ENCODE measurements around the gene AACS. TPM values are rescaled to one million over a fixed set of nuclear protein-coding genes. Genes with fewer than 3 reads are reported as not detected.

AACS gene
- total and polyA plus RNA-seq, 4 donors, result 6.6 to 27.4 (median 12.1) TPM

GRCh38 chr12:125152463-125152862 lies 87.2 kb downstream of the AACS start:
- WGBS, 2 donors, result 77 to 84% methylated on average over 7 of the region's 7 CpGs
- intact Hi-C loops (cut with DNase I), result no loop called here
- no peak for ATAC-seq (ENCODE audit: low FRiP score)
- Histone ChIP-seq H3K4me3 (ENCODE audit: low read length in 2 of 2) (no peak overlapping the region), H3K4me1 (ENCODE audit: control insufficient read depth in 1 of 2, insufficient read depth in 2 of 2, low read length in 2 of 2) (no peaks in the 10 kb centered on the region), H3K27me3 (ENCODE audit: control insufficient read depth in 1 of 2, insufficient read depth in 2 of 2, low read length in 1 of 2) (no peaks in the 10 kb centered on the region), H3K9me3 (ENCODE audit: control insufficient read depth, low read length) (peaks cover 2% of the 10 kb centered on the region), H3K36me3 (ENCODE audit: control insufficient read depth in 1 of 2, insufficient read depth in 2 of 2, low read length in 1 of 2) (no peaks in the 10 kb centered on the region), H3K27ac (ENCODE audit: low read depth in 1 of 2, low read length in 2 of 2) (no peak overlapping the region)
- no peak for DNase-seq

GRCh38 chr12:125155366-125155765 lies 90.1 kb downstream of the AACS start:
- H3K4me1 ChIP-seq (ENCODE audit: control insufficient read depth in 1 of 2, insufficient read depth in 2 of 2, low read length in 2 of 2), result no peaks in the 10 kb centered on the region
- ATAC-seq (ENCODE audit: low FRiP score) (no peak), DNase-seq (no peak)
- intact Hi-C loops (cut with DNase I), result no loop called here
- no peaks in the 10 kb centered on the region for H3K36me3 ChIP-seq (ENCODE audit: control insufficient read depth in 1 of 2, insufficient read depth in 2 of 2, low read length in 1 of 2)
- H3K4me3 ChIP-seq (ENCODE audit: low read length in 2 of 2), result no peak overlapping the region
- H3K27ac ChIP-seq (ENCODE audit: low read depth in 1 of 2, low read length in 2 of 2), result no peak overlapping the region
- peaks cover 2% of the 10 kb centered on the region for H3K9me3 ChIP-seq (ENCODE audit: control insufficient read depth, low read length)
- WGBS, 2 donors, result 35% methylated on average over 6 of the region's 6 CpGs
- H3K27me3 ChIP-seq (ENCODE audit: control insufficient read depth in 1 of 2, insufficient read depth in 2 of 2, low read length in 1 of 2), result no peaks in the 10 kb centered on the region

DNA sequence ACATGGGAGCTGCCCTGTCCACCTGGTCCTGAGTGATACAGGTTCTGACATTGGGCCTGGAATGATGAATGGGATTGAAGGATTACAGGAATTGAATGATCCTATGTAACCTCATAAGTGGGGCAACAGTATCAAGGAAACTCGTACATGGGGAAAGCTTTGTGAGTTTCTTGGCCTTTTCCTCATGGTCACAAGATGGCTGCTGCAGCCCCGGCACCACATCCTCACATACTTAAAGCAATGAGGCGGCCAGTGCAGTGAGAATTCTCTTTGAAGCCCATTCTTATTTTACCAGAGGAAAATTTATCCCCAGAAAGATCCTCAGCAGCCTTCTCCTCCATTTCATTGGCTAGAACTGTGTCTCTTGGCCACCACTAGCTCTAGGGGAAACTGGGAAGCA lies 91.9 kb downstream of the AACS start:
- 90 to 91% methylated on average over 3 of the region's 3 CpGs for WGBS, 2 donors

GRCh38 chr12:125159702-125160101 lies 94.5 kb downstream of the AACS start:
- DNase-seq (no peak), ATAC-seq (ENCODE audit: low FRiP score) (no peak)
- intact Hi-C loops (cut with DNase I), result no loop called here
- Histone ChIP-seq H3K4me3 (ENCODE audit: low read length in 2 of 2) (no peak overlapping the region), H3K4me1 (ENCODE audit: control insufficient read depth in 1 of 2, insufficient read depth in 2 of 2, low read length in 2 of 2) (no peaks in the 10 kb centered on the region), H3K36me3 (ENCODE audit: control insufficient read depth in 1 of 2, insufficient read depth in 2 of 2, low read length in 1 of 2) (no peaks in the 10 kb centered on the region), H3K27ac (ENCODE audit: low read depth in 1 of 2, low read length in 2 of 2) (no peak overlapping the region), H3K27me3 (ENCODE audit: control insufficient read depth in 1 of 2, insufficient read depth in 2 of 2, low read length in 1 of 2) (no peaks in the 10 kb centered on the region), H3K9me3 (ENCODE audit: control insufficient read depth, low read length) (peaks cover 2% of the 10 kb centered on the region)
- WGBS, 2 donors, result 64 to 67% methylated on average over 3 of the region's 3 CpGs

More for the DNA sequence above, 91.9 kb downstream of the AACS start:
- ATAC-seq (ENCODE audit: low FRiP score) (no peak), DNase-seq (no peak)
- H3K4me1 ChIP-seq (ENCODE audit: control insufficient read depth in 1 of 2, insufficient read depth in 2 of 2, low read length in 2 of 2), result no peaks in the 10 kb centered on the region
- intact Hi-C loops (cut with DNase I), result no loop called here
- H3K4me3 ChIP-seq (ENCODE audit: low read length in 2 of 2), result no peak overlapping the region
- peaks cover 2% of the 10 kb centered on the region for H3K9me3 ChIP-seq (ENCODE audit: control insufficient read depth, low read length)
- no peaks in the 10 kb centered on the region for H3K27me3 ChIP-seq (ENCODE audit: control insufficient read depth in 1 of 2, insufficient read depth in 2 of 2, low read length in 1 of 2)
- H3K36me3 ChIP-seq (ENCODE audit: control insufficient read depth in 1 of 2, insufficient read depth in 2 of 2, low read length in 1 of 2), result no peaks in the 10 kb centered on the region
- H3K27ac ChIP-seq (ENCODE audit: low read depth in 1 of 2, low read length in 2 of 2), result no peak overlapping the region

DNA sequence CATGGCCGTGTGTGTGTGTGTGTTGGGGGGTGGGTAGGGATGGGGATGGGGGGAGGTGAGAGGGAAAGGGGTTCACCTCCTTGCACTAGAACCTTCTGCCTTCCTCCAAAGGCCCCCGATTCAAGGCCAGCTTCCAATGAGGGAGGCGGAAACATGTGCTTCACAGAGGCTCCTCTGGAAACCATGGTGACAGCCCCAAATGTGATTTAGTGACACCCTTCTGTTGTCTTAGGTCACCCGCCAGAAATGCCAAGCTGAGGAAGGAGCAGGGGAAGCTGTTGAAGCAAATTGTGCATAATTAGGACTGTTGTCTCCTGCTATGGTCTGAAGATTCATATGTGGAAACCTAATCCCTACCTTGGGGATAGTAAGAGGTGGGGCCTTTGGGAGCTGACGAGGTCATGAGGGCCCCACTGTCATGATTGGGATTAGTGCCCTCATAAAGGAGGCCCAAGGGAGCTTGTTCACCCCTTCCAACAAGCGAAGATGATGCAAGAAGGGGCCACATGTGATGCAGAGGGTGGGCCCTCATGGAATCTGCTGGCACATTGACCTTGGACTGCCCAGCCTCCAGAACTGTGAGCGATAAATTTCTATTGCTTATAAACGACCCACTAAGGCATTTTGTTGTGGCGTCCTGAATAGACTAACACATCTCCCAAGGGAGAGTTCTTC lies 95.2 kb downstream of the AACS start:
- no peak overlapping the region for H3K4me3 ChIP-seq (ENCODE audit: low read length in 2 of 2)
- intact Hi-C loops (cut with DNase I), result no loop called here
- ATAC-seq (ENCODE audit: low FRiP score) (no peak), DNase-seq (no peak)
- no peaks in the 10 kb centered on the region for H3K27me3 ChIP-seq (ENCODE audit: control insufficient read depth in 1 of 2, insufficient read depth in 2 of 2, low read length in 1 of 2)
- no peaks in the 10 kb centered on the region for H3K36me3 ChIP-seq (ENCODE audit: control insufficient read depth in 1 of 2, insufficient read depth in 2 of 2, low read length in 1 of 2)
- no peaks in the 10 kb centered on the region for H3K4me1 ChIP-seq (ENCODE audit: control insufficient read depth in 1 of 2, insufficient read depth in 2 of 2, low read length in 2 of 2)
- 76 to 77% methylated on average over 9 of the region's 9 CpGs for WGBS, 2 donors
- no peak overlapping the region for H3K27ac ChIP-seq (ENCODE audit: low read depth in 1 of 2, low read length in 2 of 2)
- peaks cover 2% of the 10 kb centered on the region for H3K9me3 ChIP-seq (ENCODE audit: control insufficient read depth, low read length)

- 40 to 56% methylated on average over 2 of the region's 2 CpGs for WGBS, 2 donors
- no peak for ATAC-seq (ENCODE audit: low FRiP score)
- H3K9me3 ChIP-seq (ENCODE audit: control insufficient read depth, low read length), result peaks cover 3% of the 10 kb centered on the region
Observed at GRCh38 chr12:125161712-125162022, 96.4 kb downstream of the AACS start.

GRCh38 chr12:125162489-125163028 lies 97.3 kb downstream of the AACS start:
- intact Hi-C loops (cut with DNase I), result no loop called here
- DNase-seq, result no peak
- ATAC-seq (ENCODE audit: low FRiP score), result no peak
- Histone ChIP-seq H3K9me3 (ENCODE audit: control insufficient read depth, low read length) (peaks cover 1% of the 10 kb centered on the region), H3K4me1 (ENCODE audit: control insufficient read depth in 1 of 2, insufficient read depth in 2 of 2, low read length in 2 of 2) (no peaks in the 10 kb centered on the region), H3K4me3 (ENCODE audit: low read length in 2 of 2) (no peak overlapping the region), H3K27ac (ENCODE audit: low read depth in 1 of 2, low read length in 2 of 2) (no peak overlapping the region), H3K36me3 (ENCODE audit: control insufficient read depth in 1 of 2, insufficient read depth in 2 of 2, low read length in 1 of 2) (no peaks in the 10 kb centered on the region), H3K27me3 (ENCODE audit: control insufficient read depth in 1 of 2, insufficient read depth in 2 of 2, low read length in 1 of 2) (no peaks in the 10 kb centered on the region)
- WGBS, 2 donors, result 83 to 89% methylated on average over 15 of the region's 15 CpGs

More at GRCh38 chr12:125161712-125162022, 96.4 kb downstream of the AACS start:
- Histone ChIP-seq H3K4me3 (ENCODE audit: low read length in 2 of 2) (no peak overlapping the region), H3K27me3 (ENCODE audit: control insufficient read depth in 1 of 2, insufficient read depth in 2 of 2, low read length in 1 of 2) (no peaks in the 10 kb centered on the region), H3K27ac (ENCODE audit: low read depth in 1 of 2, low read length in 2 of 2) (no peak overlapping the region), H3K36me3 (ENCODE audit: control insufficient read depth in 1 of 2, insufficient read depth in 2 of 2, low read length in 1 of 2) (no peaks in the 10 kb centered on the region), H3K4me1 (ENCODE audit: control insufficient read depth in 1 of 2, insufficient read depth in 2 of 2, low read length in 2 of 2) (no peaks in the 10 kb centered on the region)
- intact Hi-C loops (cut with DNase I), result no loop called here
- DNase-seq, result no peak

GRCh38 chr12:125163148-125163547 lies 97.9 kb downstream of the AACS start:
- no peak overlapping the region for H3K27ac ChIP-seq (ENCODE audit: low read depth in 1 of 2, low read length in 2 of 2)
- WGBS, 2 donors, result 76 to 82% methylated on average over 12 of the region's 12 CpGs
- no peaks in the 10 kb centered on the region for H3K36me3 ChIP-seq (ENCODE audit: control insufficient read depth in 1 of 2, insufficient read depth in 2 of 2, low read length in 1 of 2)
- ATAC-seq (ENCODE audit: low FRiP score), result no peak
- H3K9me3 ChIP-seq (ENCODE audit: control insufficient read depth, low read length), result peaks cover 1% of the 10 kb centered on the region
- no peaks in the 10 kb centered on the region for H3K27me3 ChIP-seq (ENCODE audit: control insufficient read depth in 1 of 2, insufficient read depth in 2 of 2, low read length in 1 of 2)
- DNase-seq, result no peak
- H3K4me3 ChIP-seq (ENCODE audit: low read length in 2 of 2), result no peak overlapping the region
- no peaks in the 10 kb centered on the region for H3K4me1 ChIP-seq (ENCODE audit: control insufficient read depth in 1 of 2, insufficient read depth in 2 of 2, low read length in 2 of 2)
- intact Hi-C loops (cut with DNase I), result no loop called here

- no peak overlapping the region for H3K27ac ChIP-seq (ENCODE audit: low read depth in 1 of 2, low read length in 2 of 2)
- H3K4me1 ChIP-seq (ENCODE audit: control insufficient read depth in 1 of 2, insufficient read depth in 2 of 2, low read length in 2 of 2), result no peaks in the 10 kb centered on the region
- DNase-seq (no peak), ATAC-seq (ENCODE audit: low FRiP score) (no peak)
- H3K36me3 ChIP-seq (ENCODE audit: control insufficient read depth in 1 of 2, insufficient read depth in 2 of 2, low read length in 1 of 2), result no peaks in the 10 kb centered on the region
- H3K4me3 ChIP-seq (ENCODE audit: low read length in 2 of 2), result no peak overlapping the region
- WGBS, 2 donors, result 92% methylated on average over 8 of the region's 8 CpGs
- H3K27me3 ChIP-seq (ENCODE audit: control insufficient read depth in 1 of 2, insufficient read depth in 2 of 2, low read length in 1 of 2), result no peaks in the 10 kb centered on the region
- peaks cover 1% of the 10 kb centered on the region for H3K9me3 ChIP-seq (ENCODE audit: control insufficient read depth, low read length)
- intact Hi-C loops (cut with DNase I), result no loop called here
Observed at GRCh38 chr12:125164541-125164940, 99.3 kb downstream of the AACS start.
